Activated T-cell treated with anti-CD3 and anti-CD28 coated beads, Interleukin-2, amount 50 U/mL, for 4 hours (primary cell): ENCODE results near the gene SIRPB1. TPM values are rescaled to one million over a fixed set of nuclear protein-coding genes. Genes with fewer than 3 reads are reported as not detected.
"Not testable (repeated sequence)": the region's sequence is repeated elsewhere in the genome, so short reads cannot be mapped to it uniquely, and the experiment has no call there.

ENCODE experiments used
- ATAC-seq, 2 donors: fragments of 200-7000 bp; cut with Tn5 transposase; one replicate each; pipeline ENCODE4 v1.10.0; 2021
- DNase-seq: peaks from one replicate; pipeline ENCODE4 v3.0.0-alpha.2; 2020
- H3K27me3 Mint-ChIP-seq: one replicate; pipeline ENCODE4 v1.8.0; 2021; ENCODE audit warnings: low read depth, mixed read lengths
- H3K36me3 Mint-ChIP-seq: one replicate; pipeline ENCODE4 v1.8.0; 2022; ENCODE audit warnings: mixed read lengths; ENCODE audit not compliant: insufficient read depth
- H3K4me1 Mint-ChIP-seq: one replicate; pipeline ENCODE4 v1.8.0; 2021; ENCODE audit warnings: low read depth, mixed read lengths
- H3K4me3 Mint-ChIP-seq: one replicate; pipeline ENCODE4 v1.8.0; 2021; ENCODE audit warnings: mild to moderate bottlenecking, moderate library complexity, mixed read lengths
- H3K9me3 Mint-ChIP-seq: one replicate; pipeline ENCODE4 v1.8.0; 2021; ENCODE audit warnings: mixed read lengths
- total RNA-seq, 3 donors: library from RNA; stranded (reverse); gene quantifications; one replicate each; pipeline ENCODE4 v1.2.1, GENCODE V29; 2021

The SIRPB1 gene
- total RNA-seq, 3 donors from 2014 or later = 0.34 to 0.78 (median 0.73) TPM

DNA sequence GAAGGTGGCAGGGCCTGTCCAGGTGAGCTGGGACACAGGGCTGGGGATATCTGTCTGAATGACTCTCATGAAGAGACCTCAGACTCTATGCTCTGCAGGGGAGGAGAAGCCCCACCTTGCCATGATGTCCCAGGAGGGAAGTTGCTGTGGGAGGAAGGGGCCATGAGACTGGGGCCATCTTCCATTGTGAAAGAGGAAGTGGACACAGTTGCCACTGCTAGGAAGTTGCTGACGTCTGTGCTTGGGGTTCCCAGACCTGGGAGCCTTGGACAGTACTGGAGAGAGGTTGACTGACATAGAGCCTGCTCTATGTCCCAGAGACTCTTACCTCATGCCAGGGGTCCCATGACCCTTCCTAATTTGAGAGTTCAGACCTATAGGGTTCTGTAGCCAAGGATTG is 24.5 kb downstream of the SIRPB1 start:
- H3K9me3 Mint-ChIP-seq = no peaks in the 10 kb centered on the region
- no peak for DNase-seq
- no peaks in the 10 kb centered on the region for H3K4me1 Mint-ChIP-seq
- no peak for ATAC-seq
- H3K36me3 Mint-ChIP-seq = no peaks in the 10 kb centered on the region
- H3K27me3 Mint-ChIP-seq = no peaks in the 10 kb centered on the region
- no peak overlapping the region for H3K4me3 Mint-ChIP-seq

DNA sequence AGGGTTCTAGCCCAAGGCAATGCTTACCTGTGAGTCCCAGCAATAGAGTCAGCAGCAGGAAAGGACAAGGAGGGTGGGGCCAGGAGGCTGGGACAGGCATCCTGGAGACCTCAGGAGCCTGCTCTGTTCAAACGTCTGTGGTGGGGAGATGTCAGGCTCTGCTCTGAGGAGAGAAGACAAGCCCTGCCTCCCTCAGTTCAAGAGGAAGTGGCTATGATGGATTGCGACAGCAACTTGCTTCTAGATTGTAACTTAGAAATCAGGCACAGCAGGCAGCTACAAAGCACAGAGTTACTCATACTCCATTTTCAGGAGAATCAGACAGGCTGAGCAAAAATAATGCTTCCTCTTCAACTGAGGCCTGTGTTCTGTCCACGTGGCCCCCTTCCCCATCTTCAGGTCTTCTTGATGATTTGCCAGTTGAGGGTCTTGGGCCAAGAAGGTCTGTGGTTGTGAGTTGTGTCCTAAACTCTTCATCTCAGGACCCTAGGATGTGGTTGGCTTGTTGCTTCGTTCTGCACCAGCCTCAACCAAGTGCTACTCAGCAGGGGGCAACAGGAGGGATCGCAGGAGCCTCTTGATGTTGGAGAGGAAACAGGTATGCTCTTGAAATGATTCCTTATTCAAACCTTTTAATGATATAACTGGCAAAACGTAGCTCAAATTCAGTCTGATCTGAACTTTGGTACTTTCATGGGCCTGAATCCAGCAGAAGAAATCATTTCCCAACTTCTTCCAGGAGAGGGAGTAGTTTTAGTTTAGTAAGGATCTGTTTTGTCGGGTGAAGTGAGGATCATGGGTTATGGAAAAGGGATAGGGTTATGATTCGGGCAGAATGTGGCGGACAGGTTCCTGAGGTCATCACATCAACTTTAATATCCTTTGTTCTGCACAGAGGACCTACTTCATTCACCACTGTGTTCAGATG is 31.0 kb downstream of the SIRPB1 start:
- ATAC-seq (no peak), DNase-seq (no peak)
- no peaks in the 10 kb centered on the region for H3K36me3 Mint-ChIP-seq

DNA sequence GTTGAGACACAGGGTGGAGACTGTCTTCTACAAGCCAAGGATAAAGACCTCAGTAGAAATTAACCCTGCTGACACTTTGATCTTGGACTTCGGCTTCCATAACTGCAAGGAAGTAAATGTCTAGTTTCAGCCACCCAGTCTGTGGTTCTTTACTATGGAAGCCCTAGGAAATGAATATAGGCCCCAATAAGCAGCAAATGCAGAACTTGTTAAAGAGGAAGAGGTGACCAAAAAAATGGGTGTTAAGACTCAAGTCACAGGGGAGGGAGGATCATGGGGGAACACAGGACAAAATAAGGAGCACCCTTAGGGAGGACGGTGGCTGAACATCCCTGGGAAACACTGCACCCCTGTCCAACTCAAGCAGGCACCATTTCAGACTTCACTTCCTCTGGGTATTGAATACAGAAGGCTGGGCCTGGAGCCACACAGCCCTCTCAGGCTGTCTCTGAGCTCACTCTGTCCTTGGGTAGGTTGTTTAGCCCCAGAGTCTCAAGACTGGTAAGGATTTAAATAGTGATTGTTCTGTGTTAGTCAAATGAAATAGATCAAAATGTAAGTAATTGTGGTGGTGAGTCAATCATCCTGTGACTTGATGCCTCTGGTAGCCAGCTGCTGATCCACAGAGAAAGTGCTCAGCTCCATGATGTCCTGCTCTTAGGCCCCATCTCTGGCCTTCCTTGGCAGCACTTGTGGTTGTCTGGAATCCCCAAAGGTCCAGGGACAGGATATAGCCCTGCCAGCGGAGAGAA is 31.9 kb downstream of the SIRPB1 start:
- DNase-seq (no peak), ATAC-seq (no peak)
- Mint-ChIP-seq H3K36me3 (no peaks in the 10 kb centered on the region), H3K27me3 (no peaks in the 10 kb centered on the region), H3K9me3 (no peaks in the 10 kb centered on the region), H3K4me3 (no peak overlapping the region), H3K4me1 (no peaks in the 10 kb centered on the region)

More for the DNA sequence above, 31.0 kb downstream of the SIRPB1 start:
- Mint-ChIP-seq H3K9me3 (no peaks in the 10 kb centered on the region), H3K27me3 (no peaks in the 10 kb centered on the region), H3K4me3 (no peak overlapping the region), H3K4me1 (no peaks in the 10 kb centered on the region)

DNA sequence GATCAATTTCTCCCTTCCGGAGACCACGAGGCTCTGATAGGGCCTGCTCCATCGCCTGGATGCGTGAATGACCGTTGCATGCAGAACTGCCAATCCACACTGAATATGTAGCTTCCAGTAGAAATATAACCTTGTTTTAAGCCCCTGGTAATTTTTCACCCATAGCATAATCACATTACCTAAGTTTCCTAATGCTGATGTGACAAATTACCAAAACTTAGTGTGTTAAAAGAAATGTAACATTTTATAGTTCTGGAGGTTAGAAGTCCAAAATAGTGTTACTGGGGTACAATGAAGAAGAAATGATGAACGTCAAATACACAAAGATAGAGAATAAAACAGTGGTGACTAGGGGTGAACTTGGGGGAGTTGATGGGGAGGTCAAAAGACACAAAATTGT is 40.3 kb downstream of the SIRPB1 start:
- H3K4me3 Mint-ChIP-seq = no peak overlapping the region
- DNase-seq = no peak
- H3K9me3 Mint-ChIP-seq = no peaks in the 10 kb centered on the region
- no peaks in the 10 kb centered on the region for H3K4me1 Mint-ChIP-seq
- no peaks in the 10 kb centered on the region for H3K27me3 Mint-ChIP-seq
- ATAC-seq = no peak
- no peaks in the 10 kb centered on the region for H3K36me3 Mint-ChIP-seq

DNA sequence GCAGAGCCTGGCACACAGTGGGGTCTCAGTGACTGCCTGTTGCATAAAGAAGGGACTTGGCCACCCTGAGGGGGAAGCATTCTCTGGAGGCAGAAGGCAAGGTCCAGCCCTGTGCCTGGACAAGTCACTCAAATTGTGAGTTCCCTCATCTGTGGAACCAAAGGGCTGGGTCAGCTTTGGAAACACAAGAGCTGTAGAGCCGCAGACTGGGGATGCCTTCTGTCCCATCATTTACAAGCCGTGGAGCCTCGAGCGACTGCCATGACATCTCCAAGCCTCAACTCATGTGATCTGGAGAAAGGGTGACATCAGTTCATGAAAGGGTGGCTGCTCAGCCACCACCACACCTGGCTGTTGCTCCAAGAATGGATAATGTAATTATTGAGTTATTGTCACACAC is 41.9 kb downstream of the SIRPB1 start:
- Mint-ChIP-seq H3K9me3 (no peaks in the 10 kb centered on the region), H3K4me3 (no peak overlapping the region), H3K36me3 (no peaks in the 10 kb centered on the region), H3K4me1 (no peaks in the 10 kb centered on the region), H3K27me3 (no peaks in the 10 kb centered on the region)
- DNase-seq (no peak), ATAC-seq (no peak)

DNA sequence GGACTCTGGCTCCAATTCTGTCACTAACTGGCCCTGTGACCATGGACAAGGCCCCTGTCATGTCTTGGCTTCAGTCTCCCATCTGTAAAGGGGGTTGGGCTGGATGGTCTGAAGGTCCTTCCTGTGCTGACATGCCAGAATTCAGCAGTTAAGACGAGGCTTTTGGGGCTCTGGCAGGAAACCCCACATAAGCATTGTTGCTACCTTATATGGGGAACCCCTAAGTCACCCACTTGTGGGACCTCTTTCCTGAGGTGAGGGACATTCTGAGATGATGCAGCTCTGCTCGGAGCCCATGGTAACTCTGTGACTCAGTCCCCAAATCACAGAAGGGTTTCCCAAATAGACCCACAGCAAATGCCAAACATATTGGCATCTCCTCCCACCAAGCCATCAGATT is 42.5 kb downstream of the SIRPB1 start:
- H3K27me3 Mint-ChIP-seq, H3K36me3 Mint-ChIP-seq, DNase-seq, H3K4me3 Mint-ChIP-seq, H3K4me1 Mint-ChIP-seq, H3K9me3 Mint-ChIP-seq: not testable (repeated sequence)
- peak in 1 of 2 donors; percentile 43 for ATAC-seq

DNA sequence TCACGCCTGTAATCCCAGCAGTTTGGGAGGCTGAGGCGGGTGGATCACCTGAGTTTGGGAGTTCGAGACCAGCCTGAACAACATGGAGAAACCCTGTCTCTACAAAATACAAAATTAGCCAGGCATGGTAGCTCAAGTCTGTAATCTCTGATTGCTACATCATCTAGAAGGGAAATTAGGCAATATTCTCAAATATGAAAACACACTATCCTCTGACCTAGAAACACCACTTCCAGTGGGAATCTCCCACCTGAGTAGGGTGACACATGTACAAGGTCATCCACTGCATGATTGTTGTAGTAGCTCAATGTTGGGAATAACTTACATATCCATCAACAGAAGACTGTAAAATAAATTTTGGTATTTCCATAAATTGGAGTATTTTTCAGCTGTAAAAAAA is 43.2 kb downstream of the SIRPB1 start:
- Mint-ChIP-seq H3K4me1 (no peaks in the 10 kb centered on the region), H3K36me3 (no peaks in the 10 kb centered on the region), H3K27me3 (no peaks in the 10 kb centered on the region), H3K4me3 (no peak overlapping the region), H3K9me3 (no peaks in the 10 kb centered on the region)
- DNase-seq = no peak
- ATAC-seq = no peak

DNA sequence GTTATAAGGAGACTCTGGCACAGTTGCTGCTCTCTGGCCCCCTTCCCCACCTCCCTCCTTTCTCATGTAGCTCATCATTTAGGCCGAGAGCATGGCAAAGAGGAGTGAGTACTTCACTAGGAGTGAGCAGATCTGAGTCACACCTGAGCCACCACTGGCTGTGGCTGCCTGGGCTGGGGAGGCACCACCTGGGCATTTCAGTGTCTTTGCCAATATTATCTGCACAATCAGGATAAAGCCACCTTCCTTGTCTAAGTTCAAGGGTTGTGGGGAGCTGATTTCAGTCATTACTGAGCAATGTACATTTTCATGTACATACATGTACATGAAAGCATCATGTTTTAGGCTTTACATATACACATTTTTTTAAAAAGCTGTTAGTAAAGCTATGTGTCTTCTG is 43.8 kb downstream of the SIRPB1 start:
- H3K4me3 Mint-ChIP-seq, H3K4me1 Mint-ChIP-seq, H3K9me3 Mint-ChIP-seq, DNase-seq, H3K27me3 Mint-ChIP-seq, H3K36me3 Mint-ChIP-seq: not testable (repeated sequence)
- ATAC-seq = peak; percentile 50 to 60

DNA sequence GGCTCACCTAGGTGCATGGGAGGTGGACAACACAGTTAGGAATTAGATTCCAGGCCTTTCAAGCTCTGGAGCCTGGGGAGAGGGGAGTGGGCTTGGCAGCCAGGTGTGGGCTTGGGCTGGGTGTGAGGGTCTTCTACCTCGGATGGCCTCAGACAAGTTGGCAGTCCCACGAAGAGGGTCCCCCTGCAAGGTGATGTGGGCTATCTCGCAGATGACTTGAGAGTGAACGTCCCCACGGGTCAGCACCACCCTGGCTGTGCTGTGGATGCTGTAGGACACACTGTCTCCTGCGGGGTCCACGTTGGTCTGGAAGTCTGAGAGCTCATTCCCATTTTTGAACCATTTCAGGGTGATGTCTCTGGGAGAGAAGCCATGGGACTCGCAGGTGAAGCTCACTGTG is 48.2 kb downstream of the SIRPB1 start:
- ATAC-seq, H3K4me1 Mint-ChIP-seq, H3K36me3 Mint-ChIP-seq, H3K9me3 Mint-ChIP-seq, DNase-seq, H3K4me3 Mint-ChIP-seq, H3K27me3 Mint-ChIP-seq: not testable (repeated sequence)

Other genes with a start within 250 kb of the SIRPB1 start
- gene FKBP1A, start 227.0 kb downstream of the SIRPB1 start, total RNA-seq = 100 to 1,000 TPM; 253 to 300 (median 258) TPM
- 100 to 1,000 TPM; 193 to 218 (median 208) TPM for gene NSFL1C, start 153.2 kb downstream of the SIRPB1 start, total RNA-seq
- gene SIRPB2, start 128.6 kb downstream of the SIRPB1 start, total RNA-seq = not detected
- not detected for gene SIRPD, start 62.3 kb downstream of the SIRPB1 start, total RNA-seq
- 10 to 100 TPM; 11.6 to 13.3 (median 12.0) TPM for gene SIRPG, start 37.8 kb upstream of the SIRPB1 start, total RNA-seq